Measurements from ENCODE around the gene CMSS1. TPM values are rescaled to one million over a fixed set of nuclear protein-coding genes. Genes with fewer than 3 reads are reported as not detected.

The CMSS1 gene
- polyA plus RNA-seq, 1 of the 3 experiments (the other 2 are of a cell fraction) = 9.1 TPM

DNA sequence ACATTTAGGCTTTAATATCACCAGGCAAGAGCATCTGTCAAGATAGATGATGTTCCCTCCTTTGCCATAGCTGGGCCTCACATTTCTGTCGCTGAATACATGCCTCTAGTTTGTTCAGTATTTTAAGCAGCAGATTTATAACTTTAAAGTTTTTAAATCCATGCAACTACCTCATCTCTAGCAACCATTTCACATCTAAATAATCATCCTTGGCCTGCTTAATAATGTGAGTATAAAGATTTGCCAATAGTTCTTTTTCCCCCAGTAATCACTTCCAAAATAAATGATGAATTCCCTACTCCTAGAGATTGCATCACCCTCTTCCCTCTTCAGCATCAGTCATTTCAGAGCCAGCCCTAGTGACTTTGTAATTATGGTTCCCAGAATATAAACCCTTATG lies 332.8 kb downstream of the CMSS1 start (continued):
- no peak for TF ChIP-seq SMC3 (IDR thresholded peaks at IDR 0.05; ENCODE audit: low read depth, low read length)
- no peak for TF ChIP-seq ELF1 (IDR thresholded peaks at IDR 0.05)
- no peak for TF ChIP-seq RXRA (IDR thresholded peaks at IDR 0.05; ENCODE audit: borderline replicate concordance, low read depth)
- TF ChIP-seq CHD2 (IDR thresholded peaks at IDR 0.05; ENCODE audit: low read length, partially characterized antibody) = no peak
- TF ChIP-seq, protein P1, sequence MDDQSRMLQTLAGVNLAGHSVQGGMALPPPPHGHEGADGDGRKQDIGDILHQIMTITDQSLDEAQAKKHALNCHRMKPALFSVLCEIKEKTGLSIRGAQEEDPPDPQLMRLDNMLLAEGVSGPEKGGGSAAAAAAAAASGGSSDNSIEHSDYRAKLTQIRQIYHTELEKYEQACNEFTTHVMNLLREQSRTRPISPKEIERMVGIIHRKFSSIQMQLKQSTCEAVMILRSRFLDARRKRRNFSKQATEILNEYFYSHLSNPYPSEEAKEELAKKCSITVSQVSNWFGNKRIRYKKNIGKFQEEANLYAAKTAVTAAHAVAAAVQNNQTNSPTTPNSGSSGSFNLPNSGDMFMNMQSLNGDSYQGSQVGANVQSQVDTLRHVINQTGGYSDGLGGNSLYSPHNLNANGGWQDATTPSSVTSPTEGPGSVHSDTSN (IDR thresholded peaks at IDR 0.05) = no peak
- TF ChIP-seq RAD21 (IDR thresholded peaks at IDR 0.05; ENCODE audit: low read length) = no peak

DNA sequence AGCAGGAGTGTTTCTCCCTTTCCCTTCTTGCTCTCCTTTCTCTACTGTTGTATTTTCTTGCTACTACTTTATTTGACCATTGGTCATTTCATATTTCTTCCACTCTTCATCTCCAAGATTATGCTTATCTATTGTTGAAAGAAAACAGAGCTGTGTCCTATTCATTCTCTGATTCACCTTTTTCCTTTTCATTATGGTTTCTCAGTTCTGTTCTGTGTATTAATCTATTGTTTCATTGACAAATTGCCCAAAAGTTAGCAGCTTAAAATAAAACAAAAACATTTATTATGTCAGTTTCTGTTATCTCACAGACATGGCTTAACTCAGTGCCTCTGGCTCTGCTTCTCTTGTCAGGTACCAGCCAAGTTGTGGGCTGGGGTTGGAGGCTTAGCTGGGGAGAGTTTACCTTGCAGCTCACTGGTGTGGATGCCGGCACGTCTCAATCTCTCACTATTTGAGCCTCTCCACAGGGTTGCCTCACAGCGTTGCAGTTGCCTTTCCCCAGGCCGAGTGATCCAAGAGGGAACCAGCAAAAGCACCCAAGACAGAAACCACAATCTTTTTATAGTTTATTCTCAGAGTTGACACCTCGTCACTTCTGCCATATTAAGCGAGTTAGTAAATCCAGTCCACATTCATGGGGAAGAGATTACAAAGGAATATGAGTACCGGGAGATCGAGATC lies 333.5 kb downstream of the CMSS1 start:
- POLR2A ChIA-PET = no interaction called here
- Histone ChIP-seq H3F3A (replicated peaks; ENCODE audit: insufficient read depth) (no peaks in the 10 kb centered on the region), H3K9me2 (no peaks in the 10 kb centered on the region), H3K27ac (ENCODE audit: low read depth in 2 of 2, low read length in 1 of 2) (no peak overlapping the region), H3K4me2 (no peak overlapping the region), H3K27me3 (ENCODE audit: insufficient read depth) (no peaks in the 10 kb centered on the region), H4K20me1 (ENCODE audit: insufficient read depth) (no peaks in the 10 kb centered on the region), H3K9ac (no peak overlapping the region), H3K36me3 (replicated peaks in 1 of 2; ENCODE audit: control insufficient read depth in 1 of 2, insufficient read depth in 2 of 2, low read length in 1 of 2) (peaks cover 0 to 10% of the 10 kb centered on the region in 2 experiments), H3K9me3 (peaks cover 13% of the 10 kb centered on the region; the same call in 1 of the 2 replicates), H3K4me1 (ENCODE audit: control insufficient read depth in 1 of 2, insufficient read depth in 2 of 2, low read depth in 1 of 2, low read length in 1 of 2) (peaks cover 0 to 12% of the 10 kb centered on the region in 2 experiments; a peak in 2 of 4 replicates), H3K4me3 (ENCODE audit: low read depth in 2 of 2, low read length in 1 of 2) (no peak overlapping the region), H2AFZ (ENCODE audit: low read depth) (no peak overlapping the region), H3K79me2 (ENCODE audit: insufficient read depth) (no peaks in the 10 kb centered on the region)
- CTCF ChIA-PET = interaction anchor here (1.3 to 2.6 kb wide), 2 partner anchors 82 to 103 kb away, joined by 3 to 10 read pairs; no protein-coding TSS in a partner anchor
- no peak for DNase-seq
- no peak for TF ChIP-seq ELF1 (IDR thresholded peaks at IDR 0.05)
- 0 out of 2 replicates have a peak, but pooled peaks have one; percentile 25 for TF ChIP-seq GATA2 (CRISPR knock-in tag; IDR thresholded peaks at IDR 0.05)
- TF ChIP-seq EP300 (IDR thresholded peaks at IDR 0.05; ENCODE audit: borderline replicate concordance in 1 of 2, low read depth in 1 of 2, low read length in 1 of 2) = 0 out of 4 replicates have a peak, but pooled peaks of 1 of the 2 experiments have one; percentile 25
- TF ChIP-seq TCF12 (IDR thresholded peaks at IDR 0.05) = peak; percentile 39
- no peak for TF ChIP-seq CTCF (IDR thresholded peaks at IDR 0.05)
- 97% methylated on average over 8 of the region's 8 CpGs for WGBS (ENCODE audit: low lambda C conversion rate)

- Histone ChIP-seq H3K9ac (no peak overlapping the region), H3K4me3 (ENCODE audit: low read depth in 2 of 2, low read length in 1 of 2) (no peak overlapping the region), H3K79me2 (ENCODE audit: insufficient read depth) (no peaks in the 10 kb centered on the region), H3K9me2 (no peaks in the 10 kb centered on the region), H3K9me3 (peaks cover 17% of the 10 kb centered on the region; the same call in 1 of the 2 replicates), H3K36me3 (replicated peaks in 1 of 2; ENCODE audit: control insufficient read depth in 1 of 2, insufficient read depth in 2 of 2, low read length in 1 of 2) (peaks cover 0 to 10% of the 10 kb centered on the region in 2 experiments), H3F3A (replicated peaks; ENCODE audit: insufficient read depth) (peaks cover 16% of the 10 kb centered on the region), H3K27me3 (ENCODE audit: insufficient read depth) (no peaks in the 10 kb centered on the region), H3K4me2 (no peak overlapping the region), H2AFZ (ENCODE audit: low read depth) (no peak overlapping the region), H3K27ac (ENCODE audit: low read depth in 2 of 2, low read length in 1 of 2) (no peak overlapping the region), H4K20me1 (ENCODE audit: insufficient read depth) (no peaks in the 10 kb centered on the region), H3K4me1 (ENCODE audit: control insufficient read depth in 1 of 2, insufficient read depth in 2 of 2, low read depth in 1 of 2, low read length in 1 of 2) (peaks cover 5 to 20% of the 10 kb centered on the region in 2 experiments)
- DNase-seq = no peak
- ChIA-PET CTCF (interaction anchor here (1.0 kb wide), 1 partner anchor 100 kb away, joined by 3 read pairs; no protein-coding TSS in a partner anchor), POLR2A (no interaction called here)
- TF ChIP-seq EP300 (IDR thresholded peaks at IDR 0.05; ENCODE audit: borderline replicate concordance in 1 of 2, low read depth in 1 of 2, low read length in 1 of 2) (no peak), GABPA (IDR thresholded peaks at IDR 0.05; ENCODE audit: low read depth) (no peak), TAF1 (IDR thresholded peaks at IDR 0.05; ENCODE audit: borderline replicate concordance, low read depth, low read length) (no peak), USF1 (IDR thresholded peaks at IDR 0.05; ENCODE audit: borderline replicate concordance, low read depth) (no peak), GATA2 (CRISPR knock-in tag; IDR thresholded peaks at IDR 0.05) (no peak), TEAD4 (IDR thresholded peaks at IDR 0.05; ENCODE audit: borderline replicate concordance, insufficient read depth) (no peak), FOXM1 (IDR thresholded peaks at IDR 0.05; ENCODE audit: low read depth) (no peak), CHD2 (IDR thresholded peaks at IDR 0.05; ENCODE audit: low read length, partially characterized antibody) (no peak), RCOR1 (IDR thresholded peaks at IDR 0.05; ENCODE audit: low read length) (no peak), RFX5 (IDR thresholded peaks at IDR 0.05; ENCODE audit: low read length) (no peak)
- TF ChIP-seq, protein P2, sequence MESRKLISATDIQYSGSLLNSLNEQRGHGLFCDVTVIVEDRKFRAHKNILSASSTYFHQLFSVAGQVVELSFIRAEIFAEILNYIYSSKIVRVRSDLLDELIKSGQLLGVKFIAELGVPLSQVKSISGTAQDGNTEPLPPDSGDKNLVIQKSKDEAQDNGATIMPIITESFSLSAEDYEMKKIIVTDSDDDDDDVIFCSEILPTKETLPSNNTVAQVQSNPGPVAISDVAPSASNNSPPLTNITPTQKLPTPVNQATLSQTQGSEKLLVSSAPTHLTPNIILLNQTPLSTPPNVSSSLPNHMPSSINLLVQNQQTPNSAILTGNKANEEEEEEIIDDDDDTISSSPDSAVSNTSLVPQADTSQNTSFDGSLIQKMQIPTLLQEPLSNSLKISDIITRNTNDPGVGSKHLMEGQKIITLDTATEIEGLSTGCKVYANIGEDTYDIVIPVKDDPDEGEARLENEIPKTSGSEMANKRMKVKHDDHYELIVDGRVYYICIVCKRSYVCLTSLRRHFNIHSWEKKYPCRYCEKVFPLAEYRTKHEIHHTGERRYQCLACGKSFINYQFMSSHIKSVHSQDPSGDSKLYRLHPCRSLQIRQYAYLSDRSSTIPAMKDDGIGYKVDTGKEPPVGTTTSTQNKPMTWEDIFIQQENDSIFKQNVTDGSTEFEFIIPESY (IDR thresholded peaks at IDR 0.05; ENCODE audit: borderline replicate concordance, low read depth) = no peak
- WGBS (ENCODE audit: low lambda C conversion rate) = 90% methylated on average over 1 of the region's 1 CpG
Measured at GRCh38 chr3:100154171-100154570, 336.5 kb downstream of the CMSS1 start.

Data from SK-N-SH (cell line).